Hepatic stellate cell (primary cell): ENCODE results near the gene LHX1.

ENCODE experiments used
- DNase-seq: peaks from one replicate; pipeline ENCODE4 v3.0.0; 2011; ENCODE audit warnings: low spot score

Gene LHX1

DNA sequence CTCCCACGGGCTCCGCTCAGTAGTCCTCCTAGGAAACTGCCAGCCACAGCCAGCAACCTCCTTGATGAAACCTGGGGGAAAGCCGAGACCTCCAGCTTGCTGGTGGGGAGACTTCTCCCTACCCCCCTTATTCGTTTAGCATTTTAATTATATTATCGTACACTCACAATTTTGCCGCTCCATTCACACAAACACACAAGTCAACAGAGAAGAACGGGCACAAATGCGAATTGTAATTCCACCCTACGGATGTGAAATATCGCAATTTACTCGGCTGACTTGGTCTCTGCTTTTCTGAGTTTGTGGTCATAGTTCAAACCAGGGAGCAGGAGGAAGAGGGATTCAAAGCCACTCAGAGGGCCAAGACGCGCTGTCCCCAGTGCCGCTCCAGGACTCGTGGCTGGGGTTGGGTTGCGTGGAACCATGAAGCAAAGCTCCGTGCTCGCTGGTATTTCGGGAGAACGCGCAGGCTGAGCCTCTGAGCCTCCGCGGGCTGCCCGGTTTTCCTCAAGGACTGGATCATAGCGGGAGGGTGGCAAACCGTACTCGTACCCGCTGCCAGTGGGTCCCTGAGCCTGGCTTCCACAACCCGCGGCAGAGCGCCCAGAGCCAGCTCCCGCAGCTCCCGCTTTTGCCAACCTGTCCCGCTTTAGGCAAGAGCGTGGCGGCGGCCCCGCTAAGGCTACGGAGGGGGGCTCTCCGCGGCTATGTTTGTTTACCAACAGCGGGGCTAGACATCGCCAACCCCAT lies 2.0 kb downstream of the LHX1 start:
- DNase-seq, result no peak

DNA sequence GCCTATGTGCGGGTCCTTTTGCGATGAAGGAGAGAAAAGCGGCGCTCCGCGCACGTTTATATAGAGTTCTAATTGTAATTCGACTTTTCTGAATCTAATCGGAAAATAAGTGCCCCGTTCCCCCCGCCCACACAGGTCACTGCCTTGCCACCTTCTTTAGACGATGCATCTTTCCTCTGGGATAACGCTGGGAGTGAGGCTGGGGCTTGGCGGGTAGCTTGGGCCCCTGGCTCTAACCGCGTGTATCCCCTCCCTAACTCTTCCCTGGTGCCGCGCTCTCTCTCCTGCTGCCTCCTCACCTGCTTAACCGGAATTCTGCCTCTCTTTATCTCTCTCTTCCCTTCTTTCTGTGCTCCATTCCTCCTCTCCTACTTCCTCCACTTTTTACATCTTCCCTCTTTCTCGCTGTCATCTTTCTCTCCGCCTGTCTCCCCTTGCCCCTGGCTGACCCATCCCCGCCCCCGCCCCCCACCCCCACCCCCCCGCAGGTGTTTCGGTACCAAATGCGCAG lies 2.6 kb downstream of the LHX1 start:
- no peak for DNase-seq

DNA sequence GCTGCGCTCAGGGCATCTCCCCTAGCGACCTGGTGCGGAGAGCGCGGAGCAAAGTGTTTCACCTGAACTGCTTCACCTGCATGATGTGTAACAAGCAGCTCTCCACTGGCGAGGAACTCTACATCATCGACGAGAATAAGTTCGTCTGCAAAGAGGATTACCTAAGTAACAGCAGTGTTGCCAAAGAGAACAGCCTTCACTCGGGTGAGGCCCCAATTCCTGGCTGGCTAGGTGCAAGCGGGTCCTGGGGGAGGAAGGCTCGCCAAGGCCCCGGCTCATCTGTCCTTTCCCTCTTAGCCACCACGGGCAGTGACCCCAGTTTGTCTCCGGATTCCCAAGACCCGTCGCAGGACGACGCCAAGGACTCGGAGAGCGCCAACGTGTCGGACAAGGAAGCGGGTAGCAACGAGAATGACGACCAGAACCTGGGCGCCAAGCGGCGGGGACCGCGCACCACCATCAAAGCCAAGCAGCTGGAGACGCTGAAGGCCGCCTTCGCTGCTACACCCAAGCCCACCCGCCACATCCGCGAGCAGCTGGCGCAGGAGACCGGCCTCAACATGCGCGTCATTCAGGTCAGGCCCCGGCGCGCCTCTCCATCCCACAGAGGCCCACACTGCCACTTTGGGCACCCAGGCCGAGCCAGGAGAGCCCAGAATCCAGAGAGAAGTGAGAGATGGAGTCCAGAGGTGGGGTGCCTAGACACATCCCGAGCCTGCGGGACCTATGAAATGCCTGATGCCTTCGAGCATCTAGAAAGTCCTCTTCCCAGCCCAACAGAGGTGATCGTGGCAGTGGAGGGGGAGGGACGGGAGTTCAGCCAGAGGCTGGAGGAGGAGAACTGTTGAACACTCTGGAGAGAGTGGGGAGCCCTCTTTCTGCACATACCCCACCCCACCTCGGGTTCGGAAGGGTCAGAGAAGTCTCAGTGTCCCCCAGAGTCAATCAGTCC lies 3.3 kb downstream of the LHX1 start:
- DNase-seq, result no peak

DNA sequence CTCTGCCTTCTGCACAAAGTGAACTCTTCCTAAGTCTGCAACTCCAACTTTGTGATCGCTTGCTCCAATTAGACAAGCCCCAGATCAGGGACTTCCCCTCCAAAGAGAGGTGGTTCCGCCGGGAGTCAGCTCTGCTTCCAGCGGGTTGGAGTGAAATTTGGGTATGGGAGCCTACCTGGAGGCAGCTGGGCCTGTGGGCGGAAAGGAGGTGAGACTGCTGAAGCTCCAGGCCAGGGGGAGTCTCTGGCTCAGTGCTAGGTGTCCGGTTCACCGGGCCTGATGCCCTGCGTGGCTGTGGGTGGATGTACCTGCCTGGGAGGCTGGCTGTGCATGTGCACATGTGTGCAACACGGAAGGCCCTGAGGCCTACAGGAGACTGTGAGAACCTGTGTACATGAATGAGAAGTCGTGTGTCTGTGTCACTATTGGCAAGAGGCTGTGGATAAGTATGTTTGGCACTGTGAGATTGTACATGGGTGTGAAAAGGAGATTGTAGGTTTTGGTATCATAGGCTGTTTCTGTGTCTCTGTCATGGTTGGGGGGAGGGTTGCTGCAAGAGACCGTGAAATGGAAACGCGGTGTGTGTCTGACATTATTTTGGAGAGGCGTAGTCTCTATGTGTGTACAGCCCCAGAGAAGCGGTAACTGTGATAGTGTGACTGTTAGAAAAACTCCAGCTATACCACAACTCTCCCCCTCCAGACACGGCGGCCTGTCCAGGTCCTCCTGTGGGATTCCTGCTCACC lies 4.2 kb downstream of the LHX1 start:
- no peak for DNase-seq

DNA sequence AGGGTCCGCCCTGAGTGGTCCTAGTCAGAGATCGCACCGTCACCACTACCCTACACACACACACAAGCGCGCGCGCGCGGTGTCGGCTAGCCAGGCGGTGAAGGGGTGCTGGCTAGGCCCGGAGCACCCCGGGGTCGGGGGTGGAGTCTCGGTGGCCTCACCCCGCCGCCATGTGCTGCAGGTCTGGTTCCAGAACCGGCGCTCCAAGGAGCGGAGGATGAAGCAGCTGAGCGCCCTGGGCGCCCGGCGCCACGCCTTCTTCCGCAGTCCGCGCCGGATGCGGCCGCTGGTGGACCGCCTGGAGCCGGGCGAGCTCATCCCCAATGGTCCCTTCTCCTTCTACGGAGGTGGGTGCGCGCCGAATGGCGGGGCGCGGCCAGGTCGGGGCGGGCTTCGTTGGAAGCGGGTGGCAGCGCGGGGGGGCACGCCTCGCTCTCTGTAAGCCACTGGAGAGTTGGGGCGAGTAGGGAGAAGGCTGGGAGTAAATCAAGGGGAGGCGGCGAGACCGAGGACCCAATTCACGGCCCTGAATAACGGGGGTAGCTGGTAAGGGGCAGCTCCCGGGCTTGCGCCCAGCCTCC lies 4.8 kb downstream of the LHX1 start:
- DNase-seq, result no peak

DNA sequence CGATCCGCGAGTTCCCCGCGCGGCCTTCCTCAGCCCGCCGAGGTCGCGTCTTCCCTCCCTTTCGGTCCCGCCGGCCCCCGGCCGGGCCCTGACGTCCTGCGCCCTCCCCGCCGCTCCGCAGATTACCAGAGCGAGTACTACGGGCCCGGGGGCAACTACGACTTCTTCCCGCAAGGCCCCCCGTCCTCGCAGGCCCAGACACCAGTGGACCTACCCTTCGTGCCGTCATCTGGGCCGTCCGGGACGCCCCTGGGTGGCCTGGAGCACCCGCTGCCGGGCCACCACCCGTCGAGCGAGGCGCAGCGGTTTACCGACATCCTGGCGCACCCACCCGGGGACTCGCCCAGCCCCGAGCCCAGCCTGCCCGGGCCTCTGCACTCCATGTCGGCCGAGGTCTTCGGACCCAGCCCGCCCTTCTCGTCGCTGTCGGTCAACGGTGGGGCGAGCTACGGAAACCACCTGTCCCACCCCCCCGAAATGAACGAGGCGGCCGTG lies 5.4 kb downstream of the LHX1 start:
- DNase-seq, result no peak

DNA sequence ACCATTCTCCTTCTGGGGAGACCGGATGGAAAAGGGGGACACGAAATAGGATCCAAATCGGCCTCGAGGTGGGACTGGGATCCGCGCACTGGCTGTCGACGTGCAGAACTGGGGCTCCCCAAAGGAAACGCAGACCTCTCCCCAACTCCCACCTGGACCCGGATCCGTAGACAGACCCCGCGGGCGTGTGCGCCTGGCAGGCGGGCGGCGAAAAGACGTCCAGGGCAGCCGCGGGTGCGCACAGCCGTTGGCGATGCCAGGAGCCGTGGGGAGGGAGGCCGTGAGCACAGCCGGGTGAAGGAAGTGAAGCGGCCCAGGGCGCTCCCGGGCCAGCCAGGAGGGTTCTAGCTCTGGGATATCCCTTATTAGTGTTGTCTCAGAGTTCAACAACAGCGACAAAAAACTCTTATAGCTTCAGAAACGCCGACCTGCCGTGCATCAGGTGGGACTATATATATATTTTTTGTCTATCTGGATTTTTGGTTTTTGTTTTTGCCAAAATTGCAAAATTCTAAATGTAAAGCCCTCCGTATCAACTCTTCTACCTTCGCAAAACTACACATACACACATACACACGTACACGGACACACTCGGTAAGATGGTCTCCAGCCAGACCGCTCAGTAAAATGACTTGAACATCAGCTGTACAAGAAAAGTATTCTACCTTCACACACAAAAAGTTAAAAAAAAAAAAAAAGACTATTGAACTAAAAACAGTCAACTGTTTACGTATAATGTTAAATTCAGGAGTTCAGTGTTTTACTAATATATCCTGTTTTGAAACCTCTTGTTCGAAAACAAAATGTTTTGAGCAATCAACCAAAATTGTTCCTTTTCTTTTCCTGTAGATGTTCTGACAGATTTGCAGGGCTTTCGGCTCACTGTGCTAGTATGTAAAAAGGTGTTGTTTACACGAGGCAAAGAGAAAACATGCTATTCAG lies 6.2 kb downstream of the LHX1 start:
- DNase-seq, result no peak

DNA sequence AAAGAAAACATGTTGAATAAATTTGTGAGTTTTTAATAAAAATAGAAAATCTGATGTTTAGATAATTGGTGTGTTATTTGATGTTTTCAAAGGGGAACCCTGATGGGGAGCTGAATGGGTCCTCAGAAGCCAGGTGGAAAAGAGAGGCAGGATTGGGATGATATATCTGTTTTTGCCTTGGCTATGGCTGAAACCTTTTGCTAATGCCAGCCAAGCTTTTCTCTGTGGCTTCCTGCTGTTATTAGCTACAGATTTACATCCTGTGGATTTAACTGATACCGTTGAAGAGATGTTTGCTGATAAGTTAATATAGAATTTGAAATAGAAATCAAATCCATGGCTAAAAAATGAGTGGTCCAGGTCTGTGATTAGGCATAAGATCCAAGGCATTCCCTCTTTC lies 7.3 kb downstream of the LHX1 start:
- DNase-seq, result no peak

DNA sequence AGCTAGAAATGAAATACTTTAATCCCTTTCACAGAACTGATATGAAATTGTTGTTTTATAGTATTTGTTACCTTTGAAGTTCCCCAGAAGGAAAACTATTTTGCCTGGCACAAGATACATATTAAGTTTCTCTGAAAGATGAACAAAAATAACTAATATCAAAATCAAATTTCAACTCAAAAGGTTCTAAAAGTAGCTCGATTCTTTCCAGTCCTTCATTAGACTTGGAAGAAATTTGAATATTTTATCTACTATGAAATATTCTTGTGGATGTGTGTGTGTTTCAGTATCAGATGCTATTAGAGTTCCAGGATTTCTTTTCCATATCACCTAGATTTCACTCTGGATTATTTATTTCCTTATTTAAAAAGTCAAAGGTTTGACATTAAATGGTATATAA lies 7.9 kb downstream of the LHX1 start:
- DNase-seq, result no peak

DNA sequence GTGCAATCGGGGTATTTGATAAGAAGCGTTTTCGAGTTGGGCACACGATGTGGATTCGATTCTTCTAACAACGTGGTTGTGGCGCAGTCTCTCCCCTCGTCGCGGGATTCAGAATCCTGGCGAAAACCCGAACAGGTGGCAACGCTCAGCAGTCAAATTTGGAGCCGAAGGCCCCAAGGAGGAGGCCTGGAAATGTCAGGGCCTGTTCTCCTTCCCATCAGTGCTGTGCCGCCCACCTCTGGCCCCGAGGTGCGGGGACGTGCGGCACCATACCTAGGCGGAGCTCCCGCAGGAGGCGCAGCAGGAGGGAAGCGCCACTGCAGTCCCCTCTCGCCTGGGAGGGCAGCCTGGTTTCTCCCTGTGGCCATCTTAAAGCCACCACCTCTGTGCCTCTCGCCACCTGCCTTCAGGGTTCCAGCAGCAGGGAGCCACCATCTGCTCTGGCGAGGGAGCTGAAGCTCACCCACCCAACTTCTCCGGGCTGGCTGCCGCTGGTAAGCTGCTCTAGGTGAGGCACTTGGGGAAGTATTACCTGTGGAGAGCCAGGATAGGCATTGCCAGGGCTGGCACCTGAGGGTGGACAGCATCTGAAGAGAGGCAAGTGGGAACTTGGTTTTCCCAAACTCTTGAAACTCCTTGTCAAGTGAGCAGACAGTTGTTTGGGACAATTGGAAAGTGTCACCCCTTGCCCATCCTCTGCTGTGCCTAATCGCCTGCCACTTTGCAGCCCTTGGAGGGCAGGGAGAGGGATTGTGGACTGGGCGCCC lies 8.9 kb downstream of the LHX1 start:
- no peak for DNase-seq

DNA sequence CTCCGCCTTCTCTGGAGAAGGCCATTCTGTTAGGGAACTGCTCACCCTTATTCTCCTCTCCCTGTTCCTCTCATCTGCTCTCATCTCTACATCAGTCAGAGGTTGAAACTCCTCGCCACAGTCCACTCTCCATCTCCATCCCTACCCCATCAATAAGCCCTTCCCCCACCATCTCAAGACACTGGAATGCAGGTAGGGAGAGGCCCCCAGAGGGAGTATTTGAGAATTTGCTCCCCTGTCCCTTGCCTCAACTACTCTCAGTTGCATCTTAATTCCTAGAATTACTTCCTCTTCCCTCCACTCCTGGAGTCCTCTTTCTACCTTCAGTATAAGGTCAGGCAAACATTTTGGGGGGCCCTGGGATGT lies 9.4 kb downstream of the LHX1 start:
- no peak for DNase-seq

DNA sequence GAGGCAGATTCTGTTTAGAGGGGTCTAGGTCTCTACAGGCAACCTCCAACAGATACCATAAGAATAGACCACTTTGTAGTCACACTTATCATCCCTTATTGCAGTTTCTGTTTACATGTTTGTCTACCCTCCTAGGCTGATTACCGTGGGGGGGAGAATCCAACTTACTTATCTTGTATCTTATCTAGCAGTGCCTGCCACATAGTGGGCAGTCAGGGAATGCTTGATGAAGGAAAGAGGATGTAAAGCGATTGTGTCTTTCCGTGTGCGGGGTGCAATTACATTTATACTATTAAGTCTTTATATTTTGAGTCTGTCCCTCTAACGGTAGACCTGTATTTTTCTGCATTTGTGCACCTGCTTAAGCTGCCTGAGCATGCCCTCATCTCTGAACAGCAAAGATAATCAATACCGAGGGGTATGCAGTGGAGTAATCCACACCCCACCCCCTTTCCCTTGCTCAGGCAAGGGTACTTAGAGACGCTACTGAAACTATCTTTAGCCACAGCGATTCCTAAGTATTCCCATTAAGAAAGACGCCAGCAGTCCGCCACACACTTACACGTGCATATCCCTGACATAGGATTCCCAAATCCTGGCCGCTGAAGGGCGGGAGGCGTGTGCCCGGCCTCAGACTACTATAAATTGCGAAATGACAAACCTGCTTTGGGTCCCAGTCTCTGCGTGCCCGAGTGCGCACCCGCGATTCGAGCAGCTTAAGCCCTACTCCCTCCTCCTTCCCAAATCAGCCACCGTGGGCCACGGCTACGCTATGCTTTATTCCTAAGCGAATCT lies 10.8 kb downstream of the LHX1 start:
- DNase-seq, result no peak

DNA sequence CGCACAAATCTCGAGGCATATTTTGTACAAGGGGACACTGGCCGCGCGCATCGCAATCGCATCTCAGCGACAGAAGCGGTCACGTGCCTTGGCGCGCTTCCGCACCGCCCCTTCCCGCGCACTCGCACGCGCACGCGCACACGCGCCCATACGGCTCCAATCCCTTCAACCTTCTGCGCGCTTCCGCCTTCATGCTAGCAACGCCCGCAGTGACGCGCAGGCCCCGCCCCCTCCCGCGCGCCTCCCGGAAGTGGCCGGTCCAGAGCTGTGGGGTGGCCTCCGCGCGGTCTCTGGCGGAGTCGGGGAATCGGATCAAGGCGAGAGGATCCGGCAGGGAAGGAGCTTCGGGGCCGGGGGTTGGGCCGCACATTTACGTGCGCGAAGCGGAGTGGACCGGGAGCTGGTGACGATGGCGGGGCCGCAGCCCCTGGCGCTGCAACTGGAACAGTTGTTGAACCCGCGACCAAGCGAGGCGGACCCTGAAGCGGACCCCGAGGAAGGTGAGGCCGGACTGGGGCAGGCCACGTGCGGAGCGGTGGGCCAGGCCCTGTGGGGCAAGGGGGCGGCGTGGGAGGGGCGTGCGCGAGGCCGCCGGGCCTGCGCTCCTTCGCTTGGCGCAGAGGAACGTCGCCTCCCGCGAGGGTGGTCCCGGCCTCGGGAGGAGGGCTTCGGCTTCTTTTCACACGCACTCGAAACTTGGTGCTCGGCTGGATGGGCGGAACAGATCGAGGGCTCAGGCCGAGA lies 11.6 kb downstream of the LHX1 start, which contains the start of gene AATF:
TSS of gene AATF (plus strand) at position 238 of the 744 bp plus-strand sequence. CDS start at position 410, 172 bp downstream.
- DNase-seq, result peak; percentile 98

DNA sequence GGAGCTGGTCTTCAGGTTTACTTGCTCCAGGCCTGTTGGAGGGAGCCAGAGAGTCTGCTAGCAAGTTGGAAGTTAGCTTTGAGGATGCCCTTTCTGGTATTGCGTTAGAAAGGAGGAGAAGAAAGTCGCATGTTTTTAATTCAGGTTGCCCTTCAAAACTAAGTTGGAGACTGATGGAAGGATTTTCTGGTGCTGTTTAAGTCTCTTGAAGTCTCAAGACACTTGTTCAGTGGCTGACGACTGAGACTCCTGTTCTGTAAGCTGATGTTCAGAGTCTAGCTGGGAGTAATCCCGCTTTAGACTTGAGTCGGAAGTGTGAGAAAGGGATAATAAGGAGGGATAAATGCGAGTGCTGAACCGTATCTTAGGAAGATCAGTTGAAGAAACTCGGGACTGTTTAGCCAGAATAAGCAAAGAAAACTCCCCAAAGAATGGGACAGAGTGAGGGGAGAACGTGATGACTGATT lies 12.2 kb downstream of the LHX1 start:
- no peak for DNase-seq

DNA sequence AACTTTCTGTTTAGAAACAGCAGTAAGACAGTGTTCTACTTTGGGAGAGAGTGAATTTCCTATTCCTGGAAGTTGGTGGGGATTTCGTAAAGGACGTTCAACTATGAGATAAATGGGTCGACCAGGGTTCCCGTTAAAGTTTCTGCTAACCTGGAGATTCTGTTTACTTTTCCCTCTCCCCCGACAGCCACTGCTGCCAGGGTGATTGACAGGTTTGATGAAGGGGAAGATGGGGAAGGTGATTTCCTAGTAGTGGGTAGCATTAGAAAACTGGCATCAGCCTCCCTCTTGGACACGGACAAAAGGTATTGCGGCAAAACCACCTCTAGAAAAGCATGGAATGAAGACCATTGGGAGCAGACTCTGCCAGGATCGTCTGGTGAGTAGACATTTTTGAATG lies 12.8 kb downstream of the LHX1 start:
- no peak for DNase-seq

DNA sequence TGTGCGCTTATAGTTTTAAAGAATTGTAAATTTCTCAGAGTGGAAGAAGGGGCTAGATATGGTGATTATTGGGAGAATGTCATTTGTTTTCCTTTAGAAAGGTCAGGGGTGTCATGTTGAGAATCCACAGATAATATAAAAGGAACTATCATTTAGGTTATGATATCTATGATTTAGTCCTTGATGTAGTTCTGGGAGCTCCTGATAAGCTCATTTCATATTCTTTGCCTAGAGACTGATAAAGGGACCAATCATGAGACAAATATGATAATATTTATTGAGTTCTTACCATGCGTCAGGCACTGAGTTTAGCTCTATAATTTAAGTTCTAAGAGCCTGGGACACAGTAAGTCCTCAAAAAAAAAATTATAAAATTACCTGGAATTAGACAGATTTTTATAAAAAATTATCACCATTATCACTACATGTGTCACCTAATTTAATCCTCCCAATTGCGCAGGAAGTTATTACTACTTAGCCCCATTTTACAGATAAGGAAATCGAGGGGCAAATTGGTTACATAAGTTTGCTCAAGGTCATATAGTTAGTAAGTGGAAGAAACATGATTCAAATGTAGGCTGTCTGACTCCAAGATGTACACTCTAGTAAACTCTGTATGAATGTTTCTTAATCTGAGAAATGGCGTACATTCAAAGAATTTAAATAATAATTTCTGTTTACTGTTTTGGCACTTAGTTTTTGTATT lies 14.0 kb downstream of the LHX1 start:
- no peak for DNase-seq

DNA sequence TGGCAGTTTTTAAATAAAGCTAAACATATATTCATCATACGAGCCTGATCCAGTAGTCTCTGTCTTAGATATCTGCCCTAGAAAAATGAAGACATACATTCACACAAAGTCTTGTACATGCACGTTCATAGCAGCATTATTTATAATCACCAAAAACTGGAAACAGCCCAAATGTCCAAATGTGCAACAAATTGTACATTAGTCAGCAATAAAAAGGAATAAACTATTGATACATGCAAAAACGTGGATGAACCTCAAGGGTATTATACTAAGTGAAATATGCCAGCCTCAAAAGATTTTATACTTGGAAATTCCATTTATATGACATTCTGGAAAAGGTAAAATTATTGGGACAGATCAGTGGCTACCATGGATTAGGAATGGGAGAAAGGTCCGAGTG lies 34.2 kb downstream of the LHX1 start:
- no peak for DNase-seq
